ENCODE data around the gene SPRED1. TPM values are rescaled to one million over a fixed set of nuclear protein-coding genes. Genes with fewer than 3 reads are reported as not detected.

The SPRED1 gene
- total RNA-seq, 1 donor from 2014 or later, result 22.9 TPM

DNA sequence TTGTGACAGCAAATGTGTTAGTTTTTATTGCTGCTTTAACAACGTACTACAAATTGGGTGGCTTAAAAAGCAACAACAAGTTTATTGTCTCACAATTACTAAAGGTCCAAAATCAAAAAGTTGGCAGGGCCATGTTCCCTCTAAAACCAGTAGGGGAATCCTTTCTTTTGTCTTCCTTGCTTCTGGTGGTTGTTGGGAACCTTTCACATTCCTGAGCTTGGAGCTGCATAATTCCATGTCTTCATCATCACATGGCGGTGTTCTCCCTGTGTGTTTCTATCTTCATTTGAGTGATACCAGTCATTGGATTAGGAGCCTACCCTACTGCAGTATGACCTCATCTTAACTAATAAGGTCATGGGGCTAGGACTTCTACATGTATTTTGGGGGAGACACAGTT, 7.4 kb downstream of the SPRED1 start:
- Mint-ChIP-seq H3K36me3 (ENCODE audit: insufficient read depth) (no peaks in the 10 kb centered on the region), H3K4me3 (ENCODE audit: low read depth) (no peak overlapping the region), H3K4me1 (ENCODE audit: low read depth) (peaks cover 14% of the 10 kb centered on the region), H3K27me3 (no peaks in the 10 kb centered on the region), H3K9me3 (ENCODE audit: low read depth) (no peaks in the 10 kb centered on the region), H3K27ac (no peak overlapping the region)
- no peak for DNase-seq (ENCODE audit: low spot score, unreplicated experiment)
- TF ChIP-seq, protein P1, sequence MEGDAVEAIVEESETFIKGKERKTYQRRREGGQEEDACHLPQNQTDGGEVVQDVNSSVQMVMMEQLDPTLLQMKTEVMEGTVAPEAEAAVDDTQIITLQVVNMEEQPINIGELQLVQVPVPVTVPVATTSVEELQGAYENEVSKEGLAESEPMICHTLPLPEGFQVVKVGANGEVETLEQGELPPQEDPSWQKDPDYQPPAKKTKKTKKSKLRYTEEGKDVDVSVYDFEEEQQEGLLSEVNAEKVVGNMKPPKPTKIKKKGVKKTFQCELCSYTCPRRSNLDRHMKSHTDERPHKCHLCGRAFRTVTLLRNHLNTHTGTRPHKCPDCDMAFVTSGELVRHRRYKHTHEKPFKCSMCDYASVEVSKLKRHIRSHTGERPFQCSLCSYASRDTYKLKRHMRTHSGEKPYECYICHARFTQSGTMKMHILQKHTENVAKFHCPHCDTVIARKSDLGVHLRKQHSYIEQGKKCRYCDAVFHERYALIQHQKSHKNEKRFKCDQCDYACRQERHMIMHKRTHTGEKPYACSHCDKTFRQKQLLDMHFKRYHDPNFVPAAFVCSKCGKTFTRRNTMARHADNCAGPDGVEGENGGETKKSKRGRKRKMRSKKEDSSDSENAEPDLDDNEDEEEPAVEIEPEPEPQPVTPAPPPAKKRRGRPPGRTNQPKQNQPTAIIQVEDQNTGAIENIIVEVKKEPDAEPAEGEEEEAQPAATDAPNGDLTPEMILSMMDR (IDR thresholded peaks at IDR 0.05; ENCODE audit: unreplicated experiment), result no peak

DNA sequence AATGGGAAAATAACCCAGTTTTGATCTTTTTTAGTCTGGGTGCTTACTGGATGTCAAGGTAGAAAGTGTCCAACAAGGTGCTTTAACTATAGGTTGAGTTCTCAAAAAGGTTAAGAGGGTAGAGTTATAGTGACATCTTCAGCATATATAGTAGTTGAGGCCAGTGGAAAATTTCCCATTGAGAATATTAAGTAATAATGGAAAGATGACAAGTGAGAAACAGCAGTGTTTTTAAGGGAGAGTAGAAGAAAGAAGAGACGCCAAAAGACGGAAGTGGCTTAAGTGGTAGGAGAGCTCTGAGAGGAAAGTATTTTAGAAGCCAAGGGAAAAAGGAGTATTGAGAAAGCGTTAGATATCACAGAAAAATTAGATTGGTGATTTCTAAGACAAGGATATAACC, 10.6 kb downstream of the SPRED1 start:
- Mint-ChIP-seq H3K27me3 (no peaks in the 10 kb centered on the region), H3K4me1 (ENCODE audit: low read depth) (no peaks in the 10 kb centered on the region), H3K27ac (no peak overlapping the region), H3K9me3 (ENCODE audit: low read depth) (no peaks in the 10 kb centered on the region), H3K36me3 (ENCODE audit: insufficient read depth) (no peaks in the 10 kb centered on the region), H3K4me3 (ENCODE audit: low read depth) (no peak overlapping the region)
- DNase-seq (ENCODE audit: low spot score, unreplicated experiment), result no peak
- TF ChIP-seq, protein P1 (IDR thresholded peaks at IDR 0.05; ENCODE audit: unreplicated experiment), result no peak

DNA sequence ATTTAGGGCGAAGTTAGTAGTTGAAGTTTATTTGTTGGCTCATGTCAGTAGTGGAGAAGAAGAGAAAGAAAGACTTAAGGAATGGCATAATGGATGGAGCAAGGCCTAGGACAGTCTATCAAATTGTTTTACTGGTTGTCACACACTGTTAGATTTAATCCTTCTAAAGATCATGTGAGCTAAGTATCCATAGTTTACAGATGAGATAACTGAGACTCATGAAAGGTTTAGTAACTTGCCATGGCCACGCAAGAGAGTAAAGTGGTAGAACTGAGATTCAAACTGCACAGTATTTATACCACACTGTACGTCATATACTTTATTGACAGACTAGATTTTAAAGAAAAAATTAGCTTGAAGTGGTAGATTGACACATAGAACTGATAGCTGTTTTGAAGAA, 11.4 kb downstream of the SPRED1 start:
- no peak for DNase-seq (ENCODE audit: low spot score, unreplicated experiment)
- no peak overlapping the region for H3K4me3 Mint-ChIP-seq (ENCODE audit: low read depth)
- H3K27ac Mint-ChIP-seq, result no peak overlapping the region
- TF ChIP-seq, protein P1 (IDR thresholded peaks at IDR 0.05; ENCODE audit: unreplicated experiment), result no peak
- H3K4me1 Mint-ChIP-seq (ENCODE audit: low read depth), result no peaks in the 10 kb centered on the region
- no peaks in the 10 kb centered on the region for H3K9me3 Mint-ChIP-seq (ENCODE audit: low read depth)
- no peaks in the 10 kb centered on the region for H3K36me3 Mint-ChIP-seq (ENCODE audit: insufficient read depth)
- H3K27me3 Mint-ChIP-seq, result no peaks in the 10 kb centered on the region

DNA sequence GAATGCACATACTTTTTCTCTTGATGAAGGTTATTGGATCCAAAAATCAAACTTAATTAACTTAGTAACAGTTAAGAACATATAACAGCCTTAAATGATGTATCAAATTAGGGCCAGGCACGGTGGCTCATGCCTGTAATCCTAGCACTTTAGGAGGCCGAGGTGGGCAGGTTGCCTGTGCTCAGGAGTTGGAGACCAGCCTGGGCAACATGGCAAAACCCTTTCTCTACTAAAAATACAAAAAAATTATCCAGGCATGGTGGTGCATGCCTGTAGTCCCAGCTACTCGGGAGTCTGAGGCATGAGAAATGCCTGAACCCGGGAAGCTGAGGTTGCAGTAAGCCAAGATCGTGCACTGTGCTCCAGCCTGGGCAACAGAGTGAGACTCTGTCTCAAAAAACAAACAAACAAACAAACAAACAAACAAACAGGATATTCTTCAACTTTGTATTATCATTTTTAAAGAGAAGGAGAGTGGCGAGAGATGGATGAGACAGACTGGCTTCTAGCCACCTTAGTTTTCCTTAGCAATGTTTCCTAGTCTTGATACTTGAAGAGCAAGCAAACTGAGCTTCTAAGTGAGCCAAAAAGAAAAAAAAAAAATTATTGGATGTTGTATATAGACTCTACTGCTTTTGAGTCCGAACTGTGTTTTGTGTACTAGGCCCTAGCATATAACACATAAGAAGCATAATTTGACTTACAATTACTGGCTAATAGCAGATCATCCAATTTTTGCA, 13.8 kb downstream of the SPRED1 start:
- Mint-ChIP-seq H3K4me1 (ENCODE audit: low read depth) (no peaks in the 10 kb centered on the region), H3K27ac (no peak overlapping the region), H3K36me3 (ENCODE audit: insufficient read depth) (peaks cover 2% of the 10 kb centered on the region), H3K9me3 (ENCODE audit: low read depth) (no peaks in the 10 kb centered on the region), H3K27me3 (no peaks in the 10 kb centered on the region), H3K4me3 (ENCODE audit: low read depth) (no peak overlapping the region)
- TF ChIP-seq, protein P1 (IDR thresholded peaks at IDR 0.05; ENCODE audit: unreplicated experiment), result no peak
- DNase-seq (ENCODE audit: low spot score, unreplicated experiment), result no peak

DNA sequence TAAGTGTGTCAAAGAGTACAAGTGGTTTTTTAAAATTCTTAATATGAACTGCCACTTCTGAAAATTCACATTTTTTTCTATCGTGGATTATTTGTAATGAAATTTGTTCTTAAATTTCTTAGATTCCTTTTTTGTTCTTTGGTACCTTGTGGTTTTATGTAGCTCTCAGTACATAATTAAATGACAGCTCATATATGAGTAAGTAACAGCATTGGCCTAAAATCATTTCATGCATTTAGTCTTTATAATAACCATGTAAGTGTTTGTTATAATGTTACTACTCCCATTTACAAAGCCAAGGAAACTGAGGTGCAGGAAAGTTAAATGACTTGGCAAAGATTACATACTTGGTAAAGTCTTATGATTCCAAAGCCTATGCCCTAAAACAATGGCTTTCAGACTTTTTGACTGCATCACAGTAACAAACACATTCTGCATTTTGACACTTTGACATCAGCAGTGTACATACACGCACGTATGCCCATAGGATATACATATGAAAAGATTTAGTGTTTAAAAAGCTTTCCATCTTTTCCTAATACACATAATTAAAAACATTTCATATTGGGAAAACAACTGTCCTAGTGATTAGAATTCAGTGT, 14.9 kb downstream of the SPRED1 start:
- TF ChIP-seq, protein P1 (IDR thresholded peaks at IDR 0.05; ENCODE audit: unreplicated experiment), result no peak
- no peak overlapping the region for H3K4me3 Mint-ChIP-seq (ENCODE audit: low read depth)
- H3K36me3 Mint-ChIP-seq (ENCODE audit: insufficient read depth), result peaks cover 5% of the 10 kb centered on the region
- no peak for DNase-seq (ENCODE audit: low spot score, unreplicated experiment)
- H3K4me1 Mint-ChIP-seq (ENCODE audit: low read depth), result peaks cover 4% of the 10 kb centered on the region
- H3K9me3 Mint-ChIP-seq (ENCODE audit: low read depth), result no peaks in the 10 kb centered on the region
- no peak overlapping the region for H3K27ac Mint-ChIP-seq
- H3K27me3 Mint-ChIP-seq, result no peaks in the 10 kb centered on the region

Measured in progenitor cell of endocrine pancreas (in vitro differentiated cells).